CD14-positive monocyte (primary cell): Measurements from ENCODE around the gene SIRPB2. TPM values are rescaled to one million over a fixed set of nuclear protein-coding genes. Genes with fewer than 3 reads are reported as not detected.

ENCODE experiments used
- DNase-seq, 3 donors: peaks; one replicate each; pipeline ENCODE4 v3.0.0-alpha.2; 2011 to 2022
- H2AFZ ChIP-seq: 2 replicates; pipeline ENCODE4 v1.6.0; 2012; ENCODE audit warnings: mild to moderate bottlenecking, low read depth, low read length, inconsistent platforms; ENCODE audit not compliant: insufficient read depth, poor library complexity, severe bottlenecking
- H3K27ac ChIP-seq, 2 donors: 1 replicate in 1 of 2; 2 replicates in 1 of 2; pipeline ENCODE4 v1.5.1; 2012 to 2013; ENCODE audit warnings: low read length in 2 of 2, control low read depth in 1 of 2, inconsistent platforms in 1 of 2, low read depth in 1 of 2, mild to moderate bottlenecking in 1 of 2
- H3K27me3 ChIP-seq, 2 donors: one replicate each; pipeline versions ENCODE4 v1.6.0 to v1.6.1; 2011 to 2013; ENCODE audit warnings: low read length in 2 of 2; ENCODE audit not compliant: control insufficient read depth in 2 of 2, insufficient read depth in 2 of 2
- H3K36me3 ChIP-seq, 2 donors: replicated peaks in 1 of 2; 1 replicate in 1 of 2; 2 replicates in 1 of 2; pipeline versions ENCODE4 v1.5.1 to v1.6.1; 2012 to 2013; ENCODE audit warnings: low read length in 2 of 2, control low read depth in 1 of 2, inconsistent platforms in 1 of 2, mild to moderate bottlenecking in 1 of 2; ENCODE audit not compliant: insufficient read depth in 2 of 2, control insufficient read depth in 1 of 2
- H3K4me1 ChIP-seq, 2 donors: 1 replicate in 1 of 2; 2 replicates in 1 of 2; pipeline versions ENCODE4 v1.5.1 to v1.6.1; 2012 to 2013; ENCODE audit warnings: low read length in 2 of 2, control low read depth in 1 of 2, inconsistent platforms in 1 of 2, mild to moderate bottlenecking in 1 of 2, moderate library complexity in 1 of 2; ENCODE audit not compliant: insufficient read depth in 2 of 2, control insufficient read depth in 1 of 2
- H3K4me2 ChIP-seq: replicated peaks from 2 replicates; pipeline ENCODE3; 2012; ENCODE audit warnings: low read length, moderate library complexity, mild to moderate bottlenecking; ENCODE audit not compliant: poor library complexity, severe bottlenecking; ENCODE audit errors: extremely low read depth
- H3K4me3 ChIP-seq, 3 experiments: fragments of 200-600 bp in 1 of 3; sonication (generic) in 1 of 3; replicated peaks in 1 of 3; 1 replicate in 2 of 3; 2 replicates in 1 of 3; pipeline ENCODE4 v1.5.1; 2011 to 2013; ENCODE audit warnings: low read length in 3 of 3, mild to moderate bottlenecking in 3 of 3, control low read depth in 2 of 3, low read depth in 2 of 3, inconsistent platforms in 1 of 3, moderate library complexity in 1 of 3
- H3K79me2 ChIP-seq: 2 replicates; pipeline ENCODE4 v1.6.0; 2012; ENCODE audit warnings: mild to moderate bottlenecking, control low read depth, inconsistent platforms, low read length, moderate library complexity; ENCODE audit not compliant: insufficient read depth
- H3K9ac ChIP-seq: 2 replicates; pipeline ENCODE4 v1.6.0; 2017; ENCODE audit warnings: low read length, mild to moderate bottlenecking; ENCODE audit not compliant: insufficient read depth, poor library complexity, severe bottlenecking
- H3K9me3 ChIP-seq, 2 donors: replicated peaks in 1 of 2; 1 replicate in 1 of 2; 2 replicates in 1 of 2; pipeline versions ENCODE4 v1.5.1 to v1.6.1; 2012 to 2013; ENCODE audit warnings: low read length in 2 of 2, control low read depth in 1 of 2; ENCODE audit not compliant: control insufficient read depth in 1 of 2, insufficient read depth in 1 of 2
- H4K20me1 ChIP-seq: 2 replicates; pipeline ENCODE4 v1.6.0; 2012; ENCODE audit warnings: mild to moderate bottlenecking, low read length, control low read depth, moderate library complexity; ENCODE audit not compliant: insufficient read depth
- H3K27ac Mint-ChIP-seq, 7 donors: one replicate each; pipeline ENCODE4 v1.8.0; 2020; ENCODE audit warnings: mild to moderate bottlenecking in 7 of 7, mixed read lengths in 7 of 7, moderate library complexity in 6 of 7, inconsistent platforms in 2 of 7
- H3K27me3 Mint-ChIP-seq, 3 donors: one replicate each; pipeline ENCODE4 v1.8.0; 2021 to 2022; ENCODE audit warnings: low read depth in 3 of 3, mild to moderate bottlenecking in 3 of 3, mixed read lengths in 3 of 3, moderate library complexity in 3 of 3, inconsistent platforms in 1 of 3
- H3K36me3 Mint-ChIP-seq, 2 donors: one replicate each; pipeline ENCODE4 v1.8.0; 2020; ENCODE audit warnings: mixed read lengths in 2 of 2, inconsistent platforms in 1 of 2, mild to moderate bottlenecking in 1 of 2
- H3K4me1 Mint-ChIP-seq: one replicate; pipeline ENCODE4 v1.8.0; 2020; ENCODE audit warnings: mild to moderate bottlenecking, mixed read lengths
- H3K4me3 Mint-ChIP-seq, 2 donors: one replicate each; pipeline ENCODE4 v1.8.0; 2020; ENCODE audit warnings: mild to moderate bottlenecking in 2 of 2, mixed read lengths in 2 of 2, moderate library complexity in 1 of 2
- H3K9me3 Mint-ChIP-seq, 7 donors: one replicate each; pipeline ENCODE4 v1.8.0; 2020 to 2022; ENCODE audit warnings: mixed read lengths in 7 of 7, mild to moderate bottlenecking in 6 of 7, moderate library complexity in 6 of 7, inconsistent platforms in 2 of 7
- CTCF ChIP-seq: fragments of 200-600 bp; IDR thresholded peaks from one replicate; pipeline ENCODE4 v1.8.0; 2022; ENCODE audit warnings: antibody characterized with exemption, mild to moderate bottlenecking
- WGBS: methylation state at CpG from one replicate; pipeline ENCODE4 v1.1.5; 2013; ENCODE audit warnings: missing lambda C conversion rate; ENCODE audit not compliant: insufficient coverage; 5-methylcytosine and 5-hydroxymethylcytosine counted together
- intact Hi-C, 2 donors: fragments of 100-400 bp; cut with micrococcal nuclease; formaldehyde crosslinking; loops; one replicate each; pipeline versions ENCODE4 v1.15.0 to v1.15.1; 2023
- polyA plus RNA-seq, 3 donors: library from polyadenylated mRNA; depleted of rRNA in 1 of 3; unstranded in 2 of 3; stranded (reverse) in 1 of 3; fragments of 300-500 nt in 2 of 3; fragments of >200 nt in 1 of 3; fragmentation: Illumina TruSeq in 2 of 3; gene quantifications; 1 replicate in 2 of 3; 2 replicates in 1 of 3; pipeline ENCODE4 v1.2.3, GENCODE V29; 2012 to 2021

Gene SIRPB2
- polyA plus RNA-seq, 3 donors: 81.5 to 174 (median 92.8) TPM

- H3K27me3 ChIP-seq: no peaks in the 10 kb centered on the region
- no peak overlapping the region for H3K4me3 Mint-ChIP-seq
- H3K9me3 ChIP-seq: no peaks in the 10 kb centered on the region
- H4K20me1 ChIP-seq: peaks cover 98% of the 10 kb centered on the region
- no peak for DNase-seq
- H3K27ac Mint-ChIP-seq: no peak overlapping the region
- no peak overlapping the region for H3K9ac ChIP-seq
- peaks cover 0 to 1% (median 0%) of the 10 kb centered on the region in 7 donors for H3K9me3 Mint-ChIP-seq
- H3K4me2 ChIP-seq: no peak overlapping the region
- peaks cover 86 to 91% of the 10 kb centered on the region in 2 donors for H3K36me3 Mint-ChIP-seq
- H2AFZ ChIP-seq: no peak overlapping the region
- intact Hi-C loops: no loop called here
- TF ChIP-seq CTCF: no peak
- H3K36me3 ChIP-seq: peaks cover 85 to 92% of the 10 kb centered on the region in 2 donors
- no CpG with 5 or more reads among the region's 5 CpGs for WGBS
- no peaks in the 10 kb centered on the region for H3K27me3 Mint-ChIP-seq
- no peaks in the 10 kb centered on the region for H3K79me2 ChIP-seq
- H3K4me1 Mint-ChIP-seq: peaks cover 7% of the 10 kb centered on the region
- no peaks in the 10 kb centered on the region for H3K4me1 ChIP-seq
- H3K27ac ChIP-seq: no peak overlapping the region
- no peak overlapping the region for H3K4me3 ChIP-seq
These were observed 48.1 kb downstream of the SIRPB2 start for GRCh38 chr20:1443085-1443484.

GRCh38 chr20:1442304-1442703, 48.9 kb downstream of the SIRPB2 start:
- Mint-ChIP-seq H3K9me3 (peaks cover 0 to 1% (median 0%) of the 10 kb centered on the region in 7 donors), H3K36me3 (peaks cover 78 to 83% of the 10 kb centered on the region in 2 donors), H3K4me1 (peaks cover 9% of the 10 kb centered on the region), H3K27ac (peak overlapping the region in 1 of 7 donors; percentile 21), H3K27me3 (peaks cover 0 to under 1% (median 0%) of the 10 kb centered on the region in 3 donors), H3K4me3 (no peak overlapping the region)
- Histone ChIP-seq H3K4me2 (no peak overlapping the region), H3K36me3 (peaks cover 77 to 84% of the 10 kb centered on the region in 2 donors), H3K79me2 (no peaks in the 10 kb centered on the region), H3K4me1 (no peaks in the 10 kb centered on the region), H3K27ac (no peak overlapping the region), H3K9me3 (no peaks in the 10 kb centered on the region), H2AFZ (no peak overlapping the region), H3K9ac (no peak overlapping the region), H3K4me3 (no peak overlapping the region), H3K27me3 (no peaks in the 10 kb centered on the region), H4K20me1 (peaks cover 98% of the 10 kb centered on the region)
- TF ChIP-seq CTCF: no peak
- no peak for DNase-seq
- intact Hi-C loops: no loop called here
- WGBS: no CpG with 5 or more reads among the region's 2 CpGs
